GM19238 (cell line): ENCODE data around the gene FKBP7.
A peak's percentile ranks its signal among the peaks of the same experiment; 100 is the strongest.
"Not testable (repeated sequence)": the region's sequence is repeated elsewhere in the genome, so short reads cannot be mapped to it uniquely, and the experiment has no call there.

Experiments
- DNase-seq: peaks from one replicate; pipeline ENCODE4 v3.0.0; 2011; ENCODE audit warnings: low spot score; ENCODE audit not compliant: insufficient read length

The FKBP7 gene, protein sequence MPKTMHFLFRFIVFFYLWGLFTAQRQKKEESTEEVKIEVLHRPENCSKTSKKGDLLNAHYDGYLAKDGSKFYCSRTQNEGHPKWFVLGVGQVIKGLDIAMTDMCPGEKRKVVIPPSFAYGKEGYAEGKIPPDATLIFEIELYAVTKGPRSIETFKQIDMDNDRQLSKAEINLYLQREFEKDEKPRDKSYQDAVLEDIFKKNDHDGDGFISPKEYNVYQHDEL

GRCh38 chr2:178478439-178479274 lies at the start of gene FKBP7:
Gene FKBP7, minus strand, starts transcription at chr2:178478600. Its CDS starts 101 bp downstream, at chr2:178478499.
- DNase-seq, result peak; percentile 53

DNA sequence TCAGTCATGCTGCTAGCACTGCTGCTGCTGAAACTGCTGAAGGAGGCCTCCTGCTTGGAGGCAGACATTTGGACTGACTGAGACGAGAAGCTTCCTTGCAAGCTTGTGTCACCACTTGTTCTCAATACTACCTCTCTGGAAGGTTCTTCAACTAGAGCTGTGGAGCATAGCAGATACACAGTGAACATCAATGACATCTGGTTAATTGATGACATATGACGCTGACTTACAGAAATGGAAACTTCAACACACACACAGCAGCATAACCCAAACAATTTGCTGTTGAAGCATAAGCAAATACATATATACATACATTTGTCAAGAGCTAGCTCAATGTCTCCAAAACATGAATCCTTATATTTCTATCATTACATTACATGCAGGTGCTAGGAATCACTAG lies 49.2 kb upstream of the FKBP7 start:
- DNase-seq, result no peak

GRCh38 chr2:178526256-178526655 lies 47.9 kb upstream of the FKBP7 start:
- DNase-seq, result no peak

GRCh38 chr2:178525460-178525859 lies 47.1 kb upstream of the FKBP7 start:
- DNase-seq, result not testable (repeated sequence)

GRCh38 chr2:178525010-178525409 lies 46.6 kb upstream of the FKBP7 start:
- DNase-seq, result not testable (repeated sequence)

GRCh38 chr2:178523596-178524134 lies 45.3 kb upstream of the FKBP7 start:
- no peak for DNase-seq

- DNase-seq, result peak; percentile 44
Observed at GRCh38 chr2:178522950-178523595, 44.7 kb upstream of the FKBP7 start.

GRCh38 chr2:178521304-178522150 lies 43.1 kb upstream of the FKBP7 start:
- DNase-seq, result no peak

DNA sequence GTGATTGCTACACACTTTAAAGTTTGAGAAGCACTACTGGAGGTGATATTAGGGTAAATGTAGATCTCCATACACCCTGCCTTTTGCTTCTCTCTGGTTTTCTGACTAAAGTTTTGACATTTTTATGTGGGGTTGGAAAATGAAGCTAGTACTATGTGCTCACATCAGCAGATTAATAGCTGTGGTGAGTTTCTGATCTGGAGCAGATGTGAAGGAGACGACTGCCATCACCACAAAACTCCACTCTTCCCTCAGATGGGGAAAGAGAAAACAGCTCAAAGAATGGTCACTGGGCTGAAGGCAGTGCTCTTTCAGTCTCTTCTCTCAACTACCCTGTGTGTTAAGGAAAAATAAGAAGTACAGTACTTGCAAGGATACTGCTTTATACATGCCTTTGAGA lies 39.1 kb upstream of the FKBP7 start:
- DNase-seq, result no peak

GRCh38 chr2:178514664-178515063 lies 36.3 kb upstream of the FKBP7 start:
- DNase-seq, result no peak

DNA sequence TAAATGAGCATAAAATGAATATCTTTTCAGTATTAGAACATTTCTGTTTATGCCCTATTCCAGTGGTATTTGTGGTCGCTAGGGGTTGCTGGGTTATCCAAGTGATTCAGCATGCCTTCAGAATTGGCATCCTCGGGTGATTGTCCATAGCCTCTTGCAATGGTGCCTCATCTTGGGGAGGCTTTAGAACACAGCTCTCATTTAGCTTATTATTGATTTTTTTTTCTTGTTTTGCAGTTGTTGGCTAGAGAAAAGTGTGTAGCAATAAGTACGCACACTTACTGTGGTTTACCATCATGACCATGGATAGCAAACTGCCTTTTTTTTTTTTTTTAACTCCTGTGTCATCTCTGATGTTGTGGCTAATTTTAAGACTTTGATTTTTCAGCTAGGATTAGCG lies 35.5 kb upstream of the FKBP7 start:
- no peak for DNase-seq

GRCh38 chr2:178512484-178512883 lies 34.1 kb upstream of the FKBP7 start:
- no peak for DNase-seq

DNA sequence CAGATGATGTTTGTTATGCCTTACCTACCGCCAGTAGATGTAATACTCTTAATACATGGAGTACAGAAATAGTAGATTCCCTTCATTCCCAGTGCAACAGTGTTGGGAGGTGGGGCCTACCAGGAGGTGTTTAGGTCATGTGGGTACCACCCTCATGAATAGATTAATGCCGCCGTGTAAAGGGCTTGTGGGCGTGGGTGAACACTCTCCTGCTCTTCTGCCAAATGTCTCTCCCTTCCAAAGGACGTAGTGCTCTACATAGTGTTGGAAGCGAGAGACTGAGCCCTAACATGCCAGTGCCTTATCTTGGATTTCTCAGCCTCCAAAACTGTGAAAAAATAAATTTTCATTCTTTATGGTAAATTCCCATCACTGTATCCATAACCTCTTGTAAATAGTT lies 32.0 kb upstream of the FKBP7 start:
- DNase-seq, result no peak

- no peak for DNase-seq
Observed at GRCh38 chr2:178508646-178509045, 30.2 kb upstream of the FKBP7 start.

GRCh38 chr2:178506949-178507348 lies 28.5 kb upstream of the FKBP7 start:
- DNase-seq, result no peak

GRCh38 chr2:178506524-178506923 lies 28.1 kb upstream of the FKBP7 start:
- no peak for DNase-seq

- no peak for DNase-seq
Observed at GRCh38 chr2:178506101-178506500, 27.7 kb upstream of the FKBP7 start.

DNA sequence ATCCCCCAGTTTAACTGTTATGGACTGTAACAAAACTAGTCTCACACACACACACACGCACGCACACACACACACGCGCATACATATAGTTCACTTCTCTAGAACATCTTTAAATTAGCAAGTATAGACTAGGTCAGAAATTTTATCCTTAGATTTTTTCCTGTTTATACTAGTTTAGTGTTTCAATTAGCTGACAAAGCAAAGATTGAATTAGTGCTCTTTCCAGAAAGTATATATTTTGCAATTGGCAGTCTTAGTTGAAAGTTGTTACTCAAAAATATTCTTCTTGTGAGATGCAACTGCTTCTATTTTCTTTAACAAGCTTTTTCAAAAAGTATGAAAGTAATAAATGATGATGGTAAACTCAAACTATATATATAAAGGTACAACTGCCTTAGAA lies 24.4 kb upstream of the FKBP7 start:
- no peak for DNase-seq

- DNase-seq, result no peak
Observed at GRCh38 chr2:178499640-178500039, 21.2 kb upstream of the FKBP7 start.

DNA sequence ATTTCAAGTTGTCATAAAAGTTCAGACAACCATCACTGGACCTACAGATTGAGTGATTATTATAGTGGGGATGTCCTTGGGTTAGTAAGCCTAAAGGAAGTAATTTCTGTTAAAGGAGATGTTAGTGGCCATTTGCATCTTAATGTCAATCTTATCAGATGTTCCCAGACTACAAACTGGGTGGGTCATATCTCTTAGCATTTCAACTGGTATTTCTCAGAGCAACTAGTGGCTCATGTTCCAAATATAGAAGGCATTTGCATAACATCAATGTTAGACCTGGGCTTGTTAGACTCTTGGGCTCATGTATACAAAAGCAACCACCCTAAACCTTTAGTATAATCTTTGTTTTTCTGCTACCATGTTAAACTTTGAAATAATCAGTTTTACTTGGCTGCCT lies 19.7 kb upstream of the FKBP7 start:
- no peak for DNase-seq

DNA sequence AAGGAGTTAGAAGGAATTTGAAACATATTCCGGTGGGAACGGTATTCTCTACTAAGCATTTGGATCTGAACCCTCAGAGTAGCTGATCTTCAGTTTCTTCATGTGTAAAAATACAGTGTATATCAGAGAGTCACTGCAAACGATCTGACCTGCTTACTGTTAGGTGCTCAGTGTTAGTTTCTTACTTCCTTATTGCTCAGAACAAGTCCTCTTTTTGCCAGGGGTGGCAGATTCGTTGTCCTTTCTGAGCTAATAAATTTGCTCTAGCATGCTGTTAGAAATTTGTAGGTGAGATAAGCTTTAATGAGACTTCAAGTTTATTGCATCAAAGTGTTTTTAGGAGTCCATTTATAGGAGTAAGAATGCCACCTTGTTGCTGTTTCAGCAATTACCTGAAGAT lies 17.6 kb upstream of the FKBP7 start:
- DNase-seq, result no peak
